HCT116 (cell line): Measurements from ENCODE around the gene PLCB4. TPM values are rescaled to one million over a fixed set of nuclear protein-coding genes. Genes with fewer than 3 reads are reported as not detected.

Experiments used
- ATAC-seq: fragments of 200-7000 bp; cut with Tn5 transposase; 2 replicates; pipeline ENCODE4 v1.9.1; 2020; ENCODE audit warnings: mild to moderate bottlenecking, moderate library complexity
- BruUV-seq: library from RNA; stranded (reverse); fragments of 400-500 nt; replicated peaks from 2 replicates; lab custom pipeline; 2021; lab: Mats Ljungman, UMichigan
- CTCF ChIA-PET: fragments of 300-600 bp; sonication (Branson Sonifier 250); formaldehyde crosslinking; loops from one replicate; lab custom pipeline; 2021; ENCODE audit warnings: antibody characterized with exemption; lab: Charles Lee
- POLR2A ChIA-PET: fragments of 300-600, 350-600 bp; sonication (Branson Sonifier 250); formaldehyde crosslinking; loops from one replicate; lab custom pipeline; 2021; ENCODE audit warnings: antibody characterized with exemption; lab: Charles Lee
- RAD21 ChIA-PET, 2 experiments: fragments of 300-600 bp; sonication (Branson Sonifier 250); formaldehyde crosslinking; loops; one replicate each; lab custom pipeline; 2023; ENCODE audit warnings: low total read pairs in 2 of 2; ENCODE audit not compliant: uncharacterized antibody in 2 of 2, unreplicated experiment in 2 of 2, low non-redundant PET in 1 of 2; lab: Charles Lee
- DNase-seq: peaks from one replicate; pipeline ENCODE4 v3.0.0-alpha.2; 2010; ENCODE audit warnings: low read depth, low spot score
- H2AFZ ChIP-seq: fragments of 200-600 bp; shearing (Covaris generic), sonication (generic); 2 replicates; pipeline ENCODE4 v1.6.1; 2017; ENCODE audit warnings: low read depth, mixed run types, mixed read lengths, antibody characterized with exemption, low read length; ENCODE audit not compliant: poor library complexity, severe bottlenecking
- H3K27ac ChIP-seq: 2 replicates; pipeline ENCODE4 v1.5.1; 2012; ENCODE audit warnings: low read depth, low read length
- H3K27me3 ChIP-seq: fragments of 200-600 bp; sonication (generic); 2 replicates; pipeline ENCODE4 v1.6.1; 2016; ENCODE audit warnings: mixed run types, low read length, mixed read lengths; ENCODE audit not compliant: insufficient read depth
- H3K36me3 ChIP-seq, 2 experiments: fragments of 200-500 bp in 1 of 2; fragments of 200-600 bp in 1 of 2; sonication (Bioruptor generic) in 1 of 2; sonication (generic) in 1 of 2; 2 replicates each; pipeline versions ENCODE4 v1.5.1 to v1.6.1; 2014 to 2016; ENCODE audit warnings: low read length in 2 of 2, inconsistent platforms in 1 of 2, mixed read lengths in 1 of 2, mixed run types in 1 of 2; ENCODE audit not compliant: insufficient read depth in 2 of 2, control insufficient read depth in 1 of 2
- H3K4me1 ChIP-seq, 2 experiments: fragments of 200-600 bp in 1 of 2; sonication (generic) in 1 of 2; 2 replicates each; pipeline versions ENCODE4 v1.5.1 to v1.6.1; 2012 to 2017; ENCODE audit warnings: low read length in 2 of 2, inconsistent platforms in 1 of 2, mild to moderate bottlenecking in 1 of 2, mixed read lengths in 1 of 2, mixed run types in 1 of 2, moderate library complexity in 1 of 2; ENCODE audit not compliant: insufficient read depth in 2 of 2, control insufficient read depth in 1 of 2
- H3K4me2 ChIP-seq: fragments of 200-600 bp; sonication (generic); 2 replicates; pipeline ENCODE4 v1.6.1; 2017; ENCODE audit warnings: mixed run types, low read length, mixed read lengths
- H3K4me3 ChIP-seq, 2 experiments: fragments of 200-600 bp in 1 of 2; sonication (generic) in 1 of 2; replicated peaks in 1 of 2; 2 replicates each; pipeline ENCODE4 v1.5.1; 2011 to 2016; ENCODE audit warnings: low read length in 2 of 2, control low read depth in 1 of 2, low read depth in 1 of 2, mild to moderate bottlenecking in 1 of 2, mixed read lengths in 1 of 2, mixed run types in 1 of 2
- H3K79me2 ChIP-seq: fragments of 200-600 bp; sonication (generic); 2 replicates; pipeline ENCODE4 v1.6.1; 2017; ENCODE audit warnings: mild to moderate bottlenecking, mixed run types, low read length, moderate library complexity, mixed read lengths; ENCODE audit not compliant: insufficient read depth
- H3K9ac ChIP-seq: fragments of 200-600 bp; sonication (generic); 2 replicates; pipeline ENCODE4 v1.6.1; 2016; ENCODE audit warnings: low read length, mixed read lengths
- H3K9me2 ChIP-seq: fragments of 200-600 bp; sonication (generic), shearing (Covaris generic); 2 replicates; pipeline ENCODE4 v1.6.1; 2017; ENCODE audit warnings: mixed run types, mild to moderate bottlenecking, moderate library complexity; ENCODE audit not compliant: insufficient read depth
- H3K9me3 ChIP-seq, 2 experiments: fragments of 200-500 bp in 1 of 2; fragments of 200-600 bp in 1 of 2; sonication (Bioruptor generic) in 1 of 2; sonication (generic) in 1 of 2; 2 replicates each; pipeline ENCODE4 v1.6.1; 2014 to 2017; ENCODE audit warnings: low read length in 2 of 2, mixed read lengths in 2 of 2, inconsistent platforms in 1 of 2, low read depth in 1 of 2, mild to moderate bottlenecking in 1 of 2, mixed run types in 1 of 2, moderate library complexity in 1 of 2; ENCODE audit not compliant: control insufficient read depth in 1 of 2, insufficient read depth in 1 of 2
- H4K20me1 ChIP-seq: fragments of 200-600 bp; sonication (generic), shearing (Covaris generic); 2 replicates; pipeline ENCODE4 v1.6.1; 2017; ENCODE audit warnings: mixed run types, mild to moderate bottlenecking, moderate library complexity; ENCODE audit not compliant: insufficient read depth
- CEBPB ChIP-seq: IDR thresholded peaks from 2 replicates; pipeline ENCODE4 v1.6.1; 2012; ENCODE audit warnings: low read depth
- EGR1 ChIP-seq: IDR thresholded peaks from 2 replicates; pipeline ENCODE4 v1.6.1; 2012; ENCODE audit warnings: low read depth
- EZH2phosphoT487 ChIP-seq: fragments of 200-600 bp; IDR thresholded peaks from 2 replicates; pipeline ENCODE4 v1.6.1; 2018; ENCODE audit warnings: antibody characterized with exemption, borderline replicate concordance
- JUND ChIP-seq: IDR thresholded peaks from 2 replicates; pipeline ENCODE4 v1.6.1; 2012
- POLR2A ChIP-seq: IDR thresholded peaks from 2 replicates; pipeline ENCODE4 v1.7.0; 2011; ENCODE audit warnings: borderline replicate concordance; ENCODE audit not compliant: insufficient read depth, insufficient read length; ENCODE audit errors: extremely low read depth
- POLR2AphosphoS5 ChIP-seq: IDR thresholded peaks from 2 replicates; pipeline ENCODE4 v1.6.1; 2011; ENCODE audit warnings: mild to moderate bottlenecking, low read depth, low read length, moderate library complexity
- RAD21 ChIP-seq: IDR thresholded peaks from 2 replicates; pipeline ENCODE4 v1.6.1; 2012; ENCODE audit warnings: low read depth, mild to moderate bottlenecking
- SIN3A ChIP-seq: IDR thresholded peaks from 2 replicates; pipeline ENCODE4 v1.6.1; 2012; ENCODE audit warnings: low read depth
- SP1 ChIP-seq: IDR thresholded peaks from 2 replicates; pipeline ENCODE4 v1.6.1; 2012; ENCODE audit warnings: low read depth
- TCF7L2 ChIP-seq: IDR thresholded peaks from 2 replicates; pipeline ENCODE4 v1.7.0; 2011; ENCODE audit warnings: borderline replicate concordance, inconsistent platforms; ENCODE audit not compliant: insufficient read depth, insufficient read length; ENCODE audit errors: extremely low read depth
- YY1 ChIP-seq: IDR thresholded peaks from 2 replicates; pipeline ENCODE4 v1.6.1; 2011; ENCODE audit warnings: low read length, low read depth, moderate library complexity, mild to moderate bottlenecking; ENCODE audit not compliant: insufficient replicate concordance; ENCODE audit errors: extremely low read depth
- ZNF274 ChIP-seq: fragments of 200-500 bp; sonication (Bioruptor generic); IDR thresholded peaks from 2 replicates; pipeline ENCODE4 v1.6.1; 2014; ENCODE audit warnings: mild to moderate bottlenecking, low read depth, low read length, inconsistent platforms
- intact Hi-C: fragments of 100-400 bp; cut with micrococcal nuclease; formaldehyde crosslinking; loops from 2 replicates; pipeline ENCODE4 v1.10.0; 2022
- total RNA-seq: library from RNA; stranded (reverse); gene quantifications from one replicate; pipeline ENCODE4 v1.2.1, GENCODE V29; 2021; ENCODE audit not compliant: unreplicated experiment
- TF ChIP-seq, protein P1 (sequence below): IDR thresholded peaks from 2 replicates; pipeline ENCODE4 v1.6.1; 2012; ENCODE audit warnings: low read depth
- TF ChIP-seq, protein P2 (sequence below): IDR thresholded peaks from 2 replicates; pipeline ENCODE4 v1.6.1; 2012
- TF ChIP-seq, protein P3 (sequence below), 3 experiments: fragments of 200-600 bp in 1 of 3; sonication (generic) in 1 of 3; IDR thresholded peaks in 2 of 3; conservative IDR thresholded peaks in 1 of 3; 2 replicates each; pipeline ENCODE4 v1.5.1; 2012 to 2017; ENCODE audit warnings: low read depth in 2 of 3, low read length in 2 of 3, antibody characterized with exemption in 1 of 3, borderline replicate concordance in 1 of 3, control low read depth in 1 of 3, mild to moderate bottlenecking in 1 of 3, mixed read lengths in 1 of 3, mixed run types in 1 of 3, moderate library complexity in 1 of 3; ENCODE audit not compliant: insufficient read depth in 1 of 3

The PLCB4 gene
- total RNA-seq, 1 experiment from 2014 or later = 2.5 TPM

DNA sequence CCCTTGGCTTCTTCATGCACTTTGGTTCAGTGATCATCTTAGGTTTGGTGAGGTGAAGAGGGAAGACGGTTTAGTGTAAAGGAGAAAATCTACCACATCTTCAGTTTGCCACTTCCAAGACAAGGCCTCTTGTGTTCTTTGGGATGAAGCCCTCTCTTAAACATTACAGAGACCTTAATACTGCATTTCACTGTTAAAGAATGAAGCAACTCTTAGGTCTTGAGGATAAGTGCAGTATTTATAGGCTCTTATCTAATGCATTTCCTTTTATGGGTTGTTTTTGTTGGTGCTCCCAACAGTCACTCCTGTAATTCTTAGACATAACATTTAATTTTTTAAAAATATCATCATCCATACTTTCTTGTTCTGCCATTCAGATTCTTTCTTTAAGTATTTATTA, 305.6 kb downstream of the PLCB4 start:
- H4K20me1 ChIP-seq = no peaks in the 10 kb centered on the region
- intact Hi-C loops = no loop called here
- no peak for ATAC-seq
- H2AFZ ChIP-seq = no peak overlapping the region
- CTCF ChIA-PET = no interaction called here
- no TSS peak for BruUV-seq
- no peaks in the 10 kb centered on the region for H3K79me2 ChIP-seq
- no peak overlapping the region for H3K9ac ChIP-seq
- no peaks in the 10 kb centered on the region for H3K27me3 ChIP-seq
- no peak for DNase-seq
- no peaks in the 10 kb centered on the region for H3K4me1 ChIP-seq
- no peaks in the 10 kb centered on the region for H3K36me3 ChIP-seq
- H3K27ac ChIP-seq = no peak overlapping the region
- H3K4me2 ChIP-seq = no peak overlapping the region
- H3K9me3 ChIP-seq = no peaks in the 10 kb centered on the region
- RAD21 ChIA-PET = no interaction called here
- POLR2A ChIA-PET = no interaction called here
- TF ChIP-seq TCF7L2 (no peak), JUND (no peak), SP1 (no peak), EGR1 (no peak), CEBPB (no peak), POLR2A (no peak), EZH2phosphoT487 (no peak), ZNF274 (no peak), POLR2AphosphoS5 (no peak), SIN3A (no peak), YY1 (no peak), RAD21 (no peak)
- TF ChIP-seq, protein P1, sequence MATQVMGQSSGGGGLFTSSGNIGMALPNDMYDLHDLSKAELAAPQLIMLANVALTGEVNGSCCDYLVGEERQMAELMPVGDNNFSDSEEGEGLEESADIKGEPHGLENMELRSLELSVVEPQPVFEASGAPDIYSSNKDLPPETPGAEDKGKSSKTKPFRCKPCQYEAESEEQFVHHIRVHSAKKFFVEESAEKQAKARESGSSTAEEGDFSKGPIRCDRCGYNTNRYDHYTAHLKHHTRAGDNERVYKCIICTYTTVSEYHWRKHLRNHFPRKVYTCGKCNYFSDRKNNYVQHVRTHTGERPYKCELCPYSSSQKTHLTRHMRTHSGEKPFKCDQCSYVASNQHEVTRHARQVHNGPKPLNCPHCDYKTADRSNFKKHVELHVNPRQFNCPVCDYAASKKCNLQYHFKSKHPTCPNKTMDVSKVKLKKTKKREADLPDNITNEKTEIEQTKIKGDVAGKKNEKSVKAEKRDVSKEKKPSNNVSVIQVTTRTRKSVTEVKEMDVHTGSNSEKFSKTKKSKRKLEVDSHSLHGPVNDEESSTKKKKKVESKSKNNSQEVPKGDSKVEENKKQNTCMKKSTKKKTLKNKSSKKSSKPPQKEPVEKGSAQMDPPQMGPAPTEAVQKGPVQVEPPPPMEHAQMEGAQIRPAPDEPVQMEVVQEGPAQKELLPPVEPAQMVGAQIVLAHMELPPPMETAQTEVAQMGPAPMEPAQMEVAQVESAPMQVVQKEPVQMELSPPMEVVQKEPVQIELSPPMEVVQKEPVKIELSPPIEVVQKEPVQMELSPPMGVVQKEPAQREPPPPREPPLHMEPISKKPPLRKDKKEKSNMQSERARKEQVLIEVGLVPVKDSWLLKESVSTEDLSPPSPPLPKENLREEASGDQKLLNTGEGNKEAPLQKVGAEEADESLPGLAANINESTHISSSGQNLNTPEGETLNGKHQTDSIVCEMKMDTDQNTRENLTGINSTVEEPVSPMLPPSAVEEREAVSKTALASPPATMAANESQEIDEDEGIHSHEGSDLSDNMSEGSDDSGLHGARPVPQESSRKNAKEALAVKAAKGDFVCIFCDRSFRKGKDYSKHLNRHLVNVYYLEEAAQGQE = no peak
- TF ChIP-seq, protein P2, sequence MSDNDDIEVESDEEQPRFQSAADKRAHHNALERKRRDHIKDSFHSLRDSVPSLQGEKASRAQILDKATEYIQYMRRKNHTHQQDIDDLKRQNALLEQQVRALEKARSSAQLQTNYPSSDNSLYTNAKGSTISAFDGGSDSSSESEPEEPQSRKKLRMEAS = no peak
- TF ChIP-seq, protein P3, sequence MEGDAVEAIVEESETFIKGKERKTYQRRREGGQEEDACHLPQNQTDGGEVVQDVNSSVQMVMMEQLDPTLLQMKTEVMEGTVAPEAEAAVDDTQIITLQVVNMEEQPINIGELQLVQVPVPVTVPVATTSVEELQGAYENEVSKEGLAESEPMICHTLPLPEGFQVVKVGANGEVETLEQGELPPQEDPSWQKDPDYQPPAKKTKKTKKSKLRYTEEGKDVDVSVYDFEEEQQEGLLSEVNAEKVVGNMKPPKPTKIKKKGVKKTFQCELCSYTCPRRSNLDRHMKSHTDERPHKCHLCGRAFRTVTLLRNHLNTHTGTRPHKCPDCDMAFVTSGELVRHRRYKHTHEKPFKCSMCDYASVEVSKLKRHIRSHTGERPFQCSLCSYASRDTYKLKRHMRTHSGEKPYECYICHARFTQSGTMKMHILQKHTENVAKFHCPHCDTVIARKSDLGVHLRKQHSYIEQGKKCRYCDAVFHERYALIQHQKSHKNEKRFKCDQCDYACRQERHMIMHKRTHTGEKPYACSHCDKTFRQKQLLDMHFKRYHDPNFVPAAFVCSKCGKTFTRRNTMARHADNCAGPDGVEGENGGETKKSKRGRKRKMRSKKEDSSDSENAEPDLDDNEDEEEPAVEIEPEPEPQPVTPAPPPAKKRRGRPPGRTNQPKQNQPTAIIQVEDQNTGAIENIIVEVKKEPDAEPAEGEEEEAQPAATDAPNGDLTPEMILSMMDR (IDR thresholded peaks at IDR 0.05 in 2 of 3, conservative IDR thresholded peaks at IDR 0.05 in 1 of 3; ENCODE audit: borderline replicate concordance in 1 of 3, insufficient read depth in 1 of 3, low read depth in 2 of 3, low read length in 2 of 3) = no peak
- no peaks in the 10 kb centered on the region for H3K9me2 ChIP-seq
- H3K4me3 ChIP-seq = no peak overlapping the region
